WTC11 (cell line): ENCODE data around the gene ERICH3. TPM values are rescaled to one million over a fixed set of nuclear protein-coding genes. Genes with fewer than 3 reads are reported as not detected.

Source experiments
- ATAC-seq: fragments of 200-7000 bp; cut with Tn5 transposase; 2 replicates; pipeline ENCODE4 v1.10.0; 2021; ENCODE audit warnings: mild to moderate bottlenecking, moderate library complexity
- CTCF ChIA-PET: fragments of 300-600 bp; sonication (Branson Sonifier 250); formaldehyde crosslinking; loops from one replicate; lab custom pipeline; 2021; ENCODE audit warnings: antibody characterized with exemption; lab: Charles Lee
- POLR2A ChIA-PET: fragments of 350-600 bp; sonication (Branson Sonifier 250); formaldehyde crosslinking; loops from one replicate; lab custom pipeline; 2021; ENCODE audit warnings: antibody characterized with exemption; lab: Charles Lee
- DNase-seq: peaks from one replicate; pipeline ENCODE4 v3.0.0; 2021; ENCODE audit warnings: low spot score
- H3K27ac Mint-ChIP-seq: 2 replicates; pipeline ENCODE4 v1.8.0; 2021; ENCODE audit warnings: mixed read lengths
- H3K27me3 Mint-ChIP-seq: 2 replicates; pipeline ENCODE4 v1.8.0; 2021; ENCODE audit warnings: low read depth, mild to moderate bottlenecking, moderate library complexity, mixed read lengths
- H3K36me3 Mint-ChIP-seq: 2 replicates; pipeline ENCODE4 v1.8.0; 2021; ENCODE audit warnings: mixed read lengths
- H3K4me1 Mint-ChIP-seq: 2 replicates; pipeline ENCODE4 v1.8.0; 2022; ENCODE audit warnings: mixed read lengths
- H3K4me3 Mint-ChIP-seq: 2 replicates; pipeline ENCODE4 v1.8.0; 2021; ENCODE audit warnings: mild to moderate bottlenecking, moderate library complexity, mixed read lengths
- H3K9me3 Mint-ChIP-seq: 2 replicates; pipeline ENCODE4 v1.8.0; 2021; ENCODE audit warnings: mixed read lengths
- ATF1 ChIP-seq: sonication (generic); formaldehyde crosslinking; IDR thresholded peaks from 2 replicates; pipeline ENCODE4 v1.8.1; 2023; ENCODE audit warnings: mild to moderate bottlenecking, moderate library complexity, missing genetic modification reagents
- CBFB ChIP-seq: sonication (generic); formaldehyde crosslinking; IDR thresholded peaks from 2 replicates; pipeline ENCODE4 v1.8.1; 2022; ENCODE audit warnings: mild to moderate bottlenecking, low read depth, missing genetic modification reagents
- CREB1 ChIP-seq: sonication (generic); formaldehyde crosslinking; IDR thresholded peaks from 2 replicates; pipeline ENCODE4 v1.8.0; 2023; ENCODE audit warnings: mild to moderate bottlenecking, missing genetic modification reagents
- ESRRA ChIP-seq: sonication (generic); formaldehyde crosslinking; IDR thresholded peaks from 2 replicates; pipeline ENCODE4 v1.8.1; 2022; ENCODE audit warnings: mild to moderate bottlenecking, missing genetic modification reagents, borderline replicate concordance
- ETV6 ChIP-seq: sonication (generic); formaldehyde crosslinking; IDR thresholded peaks from 2 replicates; pipeline ENCODE4 v1.8.1; 2022; ENCODE audit warnings: mild to moderate bottlenecking, missing genetic modification reagents
- FOXJ3 ChIP-seq: sonication (generic); formaldehyde crosslinking; IDR thresholded peaks from 2 replicates; pipeline ENCODE4 v1.9.0; 2021; ENCODE audit warnings: missing genetic modification reagents, mild to moderate bottlenecking, borderline replicate concordance
- FOXP1 ChIP-seq: sonication (generic); formaldehyde crosslinking; IDR thresholded peaks from 2 replicates; pipeline ENCODE4 v1.8.0; 2022; ENCODE audit warnings: missing genetic modification reagents, mild to moderate bottlenecking, moderate library complexity, borderline replicate concordance
- GABPB1 ChIP-seq: sonication (generic); formaldehyde crosslinking; IDR thresholded peaks from 2 replicates; pipeline ENCODE4 v1.8.1; 2023; ENCODE audit warnings: mild to moderate bottlenecking, missing genetic modification reagents
- GRHL2 ChIP-seq: fragments of 250-450 bp; sonication (Bioruptor Pico); IDR thresholded peaks from 2 replicates; pipeline ENCODE4 v1.8.0; 2022; ENCODE audit warnings: mild to moderate bottlenecking, moderate library complexity; ENCODE audit not compliant: insufficient replicate concordance, severe bottlenecking
- IRF1 ChIP-seq: sonication (generic); formaldehyde crosslinking; IDR thresholded peaks from 2 replicates; pipeline ENCODE4 v1.8.0; 2023; ENCODE audit warnings: missing genetic modification reagents
- MXD4 ChIP-seq: fragments of 250-450 bp; sonication (Bioruptor Pico); IDR thresholded peaks from 2 replicates; pipeline ENCODE4 v1.8.0; 2021; ENCODE audit warnings: mild to moderate bottlenecking, moderate library complexity, borderline replicate concordance
- NFATC4 ChIP-seq: fragments of 250-450 bp; sonication (Bioruptor Pico); IDR thresholded peaks from 2 replicates; pipeline ENCODE4 v1.9.0; 2021; ENCODE audit warnings: mild to moderate bottlenecking
- NR1H2 ChIP-seq: sonication (generic); formaldehyde crosslinking; IDR thresholded peaks from 2 replicates; pipeline ENCODE4 v1.9.0; 2021; ENCODE audit warnings: mild to moderate bottlenecking, moderate library complexity, missing genetic modification reagents
- PREB ChIP-seq: sonication (generic); formaldehyde crosslinking; IDR thresholded peaks from 2 replicates; pipeline ENCODE4 v1.8.1; 2022; ENCODE audit warnings: mild to moderate bottlenecking, missing genetic modification reagents, moderate library complexity, borderline replicate concordance
- PRRX2 ChIP-seq: fragments of 250-450 bp; sonication (Bioruptor Pico); IDR thresholded peaks from 2 replicates; pipeline ENCODE4 v1.8.0; 2021; ENCODE audit warnings: mild to moderate bottlenecking
- RELA ChIP-seq: sonication (generic); formaldehyde crosslinking; IDR thresholded peaks from 2 replicates; pipeline ENCODE4 v1.8.1; 2022; ENCODE audit warnings: missing genetic modification reagents, mild to moderate bottlenecking, borderline replicate concordance
- RORB ChIP-seq: fragments of 250-450 bp; sonication (Bioruptor Pico); IDR thresholded peaks from 2 replicates; pipeline ENCODE4 v1.9.0; 2021; ENCODE audit warnings: mild to moderate bottlenecking
- TCF7 ChIP-seq: sonication (generic); formaldehyde crosslinking; IDR thresholded peaks from 2 replicates; pipeline ENCODE4 v1.8.0; 2022; ENCODE audit warnings: mild to moderate bottlenecking, low read depth, missing genetic modification reagents, moderate library complexity
- USF1 ChIP-seq: sonication (generic); formaldehyde crosslinking; IDR thresholded peaks from 2 replicates; pipeline ENCODE4 v1.8.0; 2022; ENCODE audit warnings: mild to moderate bottlenecking, missing genetic modification reagents
- ZMAT4 ChIP-seq: fragments of 250-450 bp; sonication (Bioruptor Pico); IDR thresholded peaks from 2 replicates; pipeline ENCODE4 v1.9.0; 2021; ENCODE audit warnings: mild to moderate bottlenecking
- ZNF138 ChIP-seq: sonication (generic); formaldehyde crosslinking; conservative IDR thresholded peaks from 2 replicates; pipeline ENCODE4 v1.8.1; 2022; ENCODE audit warnings: mild to moderate bottlenecking, moderate library complexity, missing genetic modification reagents
- ZNF232 ChIP-seq: sonication (generic); formaldehyde crosslinking; IDR thresholded peaks from 2 replicates; pipeline ENCODE4 v1.8.0; 2022; ENCODE audit warnings: mild to moderate bottlenecking, missing genetic modification reagents
- ZNF425 ChIP-seq: fragments of 250-450 bp; sonication (Bioruptor Pico); conservative IDR thresholded peaks from 2 replicates; pipeline ENCODE4 v1.9.0; 2021; ENCODE audit warnings: mild to moderate bottlenecking
- ZSCAN18 ChIP-seq: fragments of 250-450 bp; sonication (Bioruptor Pico); IDR thresholded peaks from 2 replicates; pipeline ENCODE4 v2.1.2; 2022; ENCODE audit warnings: mild to moderate bottlenecking, moderate library complexity
- total RNA-seq: library from RNA; stranded (reverse); gene quantifications from 3 replicates; pipeline ENCODE4 v1.2.3, GENCODE V29; 2021

Gene ERICH3
- total RNA-seq, 1 experiment from 2014 or later: 0.07 TPM

DNA sequence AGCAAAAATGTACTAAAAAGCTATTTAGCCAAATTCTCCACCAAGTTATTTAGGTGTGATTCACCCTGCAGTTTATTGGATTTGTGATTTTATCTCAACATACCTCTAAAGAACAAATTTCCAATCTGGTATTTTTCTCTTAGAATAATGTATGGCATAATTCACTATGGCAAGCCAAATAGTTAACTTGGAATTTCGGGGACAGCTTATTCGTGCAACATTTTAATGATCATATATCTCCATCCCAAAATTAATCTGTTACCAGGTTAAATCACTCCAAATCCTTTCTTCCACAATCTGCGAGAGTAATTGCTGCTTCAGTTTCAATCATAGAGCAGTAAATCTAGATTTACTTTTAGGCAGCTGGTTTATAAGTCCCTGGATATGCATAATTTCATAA is 53.4 kb downstream of the ERICH3 start (continued):
- TF ChIP-seq ZNF425 (CRISPR knock-in tag) (no peak), ZMAT4 (CRISPR knock-in tag) (no peak), PREB (no peak), ZNF138 (no peak), TCF7 (CRISPR knock-in tag) (no peak), MXD4 (CRISPR knock-in tag) (no peak), RORB (no peak), FOXJ3 (CRISPR knock-in tag) (no peak), ZNF232 (CRISPR knock-in tag) (no peak), NFATC4 (CRISPR knock-in tag) (no peak), CBFB (no peak)

DNA sequence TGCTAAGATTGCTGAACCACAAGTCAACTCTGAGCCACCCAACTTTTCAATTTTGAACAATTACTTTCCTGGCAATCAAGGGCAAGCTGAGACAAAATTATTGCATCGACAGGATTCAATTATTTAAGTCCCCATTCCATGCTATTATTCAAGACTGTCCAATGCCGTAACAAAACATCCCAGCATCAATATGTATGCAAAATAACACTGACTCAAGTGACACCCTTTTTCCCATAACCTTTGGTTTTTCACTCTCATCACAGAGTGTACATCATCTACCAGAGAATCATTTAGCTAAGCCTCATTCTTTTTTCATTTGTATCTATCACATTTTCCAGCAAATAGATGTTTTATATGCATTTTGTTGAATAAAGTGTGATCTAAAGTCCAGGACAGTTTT is 54.6 kb downstream of the ERICH3 start:
- no peaks in the 10 kb centered on the region for H3K36me3 Mint-ChIP-seq
- no peak for ATAC-seq

More for the DNA sequence above, 54.6 kb downstream of the ERICH3 start:
- TF ChIP-seq ATF1 (no peak), GRHL2 (CRISPR knock-in tag) (no peak), GABPB1 (CRISPR knock-in tag) (no peak), CREB1 (CRISPR knock-in tag) (no peak), RELA (CRISPR knock-in tag) (no peak), USF1 (CRISPR knock-in tag) (no peak), ESRRA (no peak), NR1H2 (CRISPR knock-in tag) (no peak), MXD4 (CRISPR knock-in tag) (no peak), ETV6 (CRISPR knock-in tag) (no peak), CBFB (no peak), FOXP1 (CRISPR knock-in tag) (no peak), IRF1 (CRISPR knock-in tag) (no peak), PRRX2 (no peak), RORB (no peak), ZSCAN18 (CRISPR knock-in tag) (no peak)
- no peak for DNase-seq
- CTCF ChIA-PET: no interaction called here
- POLR2A ChIA-PET: no interaction called here
- Mint-ChIP-seq H3K4me1 (no peaks in the 10 kb centered on the region; the same call in 1 of the 2 replicates), H3K4me3 (no peak overlapping the region), H3K9me3 (no peaks in the 10 kb centered on the region), H3K27ac (0 out of 2 replicates have a peak overlapping the region, but pooled peaks have one; percentile 1), H3K27me3 (no peaks in the 10 kb centered on the region; the same call in 1 of the 2 replicates)
